HEK293 (cell line): ENCODE data around the gene LGALS4.

Experiments
- CTCF ChIP-seq: fragments of 450-650 bp; formaldehyde crosslinking; IDR thresholded peaks from 2 replicates; pipeline ENCODE4 v1.5.1; 2016; ENCODE audit warnings: missing biosample characterization, missing genetic modification characterization
- MEIS1 ChIP-seq: sonication (generic); formaldehyde crosslinking; IDR thresholded peaks from 2 replicates; pipeline ENCODE4 v1.8.1; 2022; ENCODE audit warnings: missing genetic modification reagents, mild to moderate bottlenecking, borderline replicate concordance
- PRDM10 ChIP-seq: fragments of 450-650 bp; formaldehyde crosslinking; IDR thresholded peaks from 2 replicates; pipeline ENCODE4 v1.5.1; 2016; ENCODE audit warnings: missing biosample characterization, missing genetic modification characterization
- ZBTB21 ChIP-seq: fragments of 450-650 bp; formaldehyde crosslinking; IDR thresholded peaks from 2 replicates; pipeline ENCODE4 v1.5.1; 2017; ENCODE audit warnings: missing biosample characterization, missing genetic modification characterization
- ZNF610 ChIP-seq: fragments of 450-650 bp; formaldehyde crosslinking; IDR thresholded peaks from 2 replicates; pipeline ENCODE4 v1.5.1; 2016; ENCODE audit warnings: missing biosample characterization, missing genetic modification characterization, borderline replicate concordance
- ZNF704 ChIP-seq: fragments of 450-650 bp; formaldehyde crosslinking; IDR thresholded peaks from 2 replicates; pipeline ENCODE4 v1.5.1; 2016; ENCODE audit warnings: missing biosample characterization, missing genetic modification characterization
- ZSCAN18 ChIP-seq: fragments of 450-650 bp; formaldehyde crosslinking; IDR thresholded peaks from 2 replicates; pipeline ENCODE4 v1.5.1; 2016; ENCODE audit warnings: missing biosample characterization, missing genetic modification characterization

- TF ChIP-seq ZBTB21, result no peak
- no peak for TF ChIP-seq PRDM10 (tag by site-specific recombination)
- no peak for TF ChIP-seq ZNF704 (tag by site-specific recombination)
- TF ChIP-seq ZSCAN18, result no peak
- no peak for TF ChIP-seq MEIS1 (CRISPR knock-in tag)
- no peak for TF ChIP-seq ZNF610 (tag by site-specific recombination)
- TF ChIP-seq CTCF, result no peak
Observed at GRCh38 chr19:38763795-38764220, 48.9 kb downstream of the LGALS4 start.
